HG03442 (cell line): ENCODE measurements around the gene ARFGAP1.

ENCODE experiments used
- ATAC-seq: cut with Tn5 transposase; IDR thresholded peaks from one replicate; pipeline ENCODE4 v1.9.1; 2021; ENCODE audit warnings: mild to moderate bottlenecking, moderate library complexity; ENCODE audit not compliant: unreplicated experiment

ARFGAP1 gene

GRCh38 chr20:63306673-63307537 is 34.3 kb downstream of the ARFGAP1 start:
- ATAC-seq: no peak

GRCh38 chr20:63307538-63308217 is 35.1 kb downstream of the ARFGAP1 start:
- no peak for ATAC-seq

- no peak for ATAC-seq
Observed at GRCh38 chr20:63308218-63308911, 35.8 kb downstream of the ARFGAP1 start.

DNA sequence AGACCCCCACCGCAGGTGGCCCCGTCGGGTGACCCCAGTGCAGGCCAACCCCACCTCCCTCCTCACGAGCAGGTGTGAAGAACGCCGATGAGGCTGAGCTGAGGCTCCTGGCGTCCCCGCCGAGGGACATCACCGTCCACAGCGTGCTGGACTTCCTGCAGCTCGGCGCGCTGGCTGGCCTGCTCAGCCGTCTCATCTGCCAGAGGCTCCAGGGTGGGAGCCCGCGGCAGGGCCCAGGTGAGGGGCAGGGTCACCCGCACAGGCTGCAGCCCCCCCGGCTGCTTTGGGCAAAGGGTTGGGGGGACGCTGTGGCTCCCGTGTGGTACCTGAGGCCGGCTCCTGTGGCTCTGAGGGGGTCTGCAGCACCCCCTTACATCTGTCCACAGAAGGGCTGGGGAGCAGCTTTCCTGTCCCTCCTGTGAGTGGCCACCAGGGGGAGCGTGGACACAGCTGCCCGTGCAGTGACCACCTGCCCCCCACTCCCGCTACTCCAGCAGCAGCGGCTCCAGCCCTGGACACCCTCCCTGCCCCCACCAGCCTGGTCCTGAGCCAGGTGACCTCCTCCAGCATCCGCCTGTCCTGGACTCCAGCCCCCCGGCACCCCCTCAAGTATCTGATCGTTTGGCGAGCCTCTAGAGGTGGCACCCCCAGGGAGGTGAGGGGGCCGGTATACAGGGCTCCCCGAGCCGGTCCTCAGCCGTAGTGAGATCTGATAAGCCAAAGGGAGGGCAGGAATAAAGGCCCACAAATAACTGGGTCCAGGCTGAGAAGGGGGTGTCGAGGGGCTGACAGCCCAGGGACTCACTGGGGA is 36.9 kb downstream of the ARFGAP1 start:
- ATAC-seq: no peak

DNA sequence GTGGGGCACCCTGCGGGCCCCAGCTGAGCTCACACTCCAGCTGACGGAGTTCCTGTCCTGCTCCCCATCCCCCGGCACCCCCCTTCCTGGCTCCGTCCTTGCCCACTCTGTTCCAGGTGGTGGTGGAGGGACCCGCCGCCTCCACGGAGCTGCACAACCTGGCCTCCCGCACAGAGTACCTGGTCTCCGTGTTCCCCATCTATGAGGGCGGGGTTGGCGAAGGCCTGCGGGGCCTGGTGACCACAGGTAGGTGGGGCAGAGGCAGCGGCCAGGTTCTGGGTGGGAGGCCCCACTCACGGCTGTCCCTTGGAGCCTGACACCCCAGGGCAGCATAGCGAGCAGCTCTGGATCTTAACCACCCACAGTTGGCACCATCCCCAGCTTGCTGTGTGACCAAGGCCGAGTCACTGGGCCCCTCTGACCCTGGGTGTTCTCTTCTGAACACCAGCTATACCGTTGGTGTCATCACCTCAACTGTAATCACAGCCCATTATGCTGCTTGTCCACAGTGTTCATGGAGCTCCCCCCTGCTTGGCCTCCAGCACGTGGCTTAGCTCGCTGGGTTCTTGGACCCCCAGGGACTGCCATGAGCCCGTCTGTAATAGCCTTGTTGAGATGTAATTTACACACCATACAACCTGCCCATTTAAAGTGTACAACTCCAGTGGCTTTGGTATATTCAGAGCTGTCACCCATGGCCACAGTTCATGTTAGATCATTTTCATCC is 37.8 kb downstream of the ARFGAP1 start:
- no peak for ATAC-seq

DNA sequence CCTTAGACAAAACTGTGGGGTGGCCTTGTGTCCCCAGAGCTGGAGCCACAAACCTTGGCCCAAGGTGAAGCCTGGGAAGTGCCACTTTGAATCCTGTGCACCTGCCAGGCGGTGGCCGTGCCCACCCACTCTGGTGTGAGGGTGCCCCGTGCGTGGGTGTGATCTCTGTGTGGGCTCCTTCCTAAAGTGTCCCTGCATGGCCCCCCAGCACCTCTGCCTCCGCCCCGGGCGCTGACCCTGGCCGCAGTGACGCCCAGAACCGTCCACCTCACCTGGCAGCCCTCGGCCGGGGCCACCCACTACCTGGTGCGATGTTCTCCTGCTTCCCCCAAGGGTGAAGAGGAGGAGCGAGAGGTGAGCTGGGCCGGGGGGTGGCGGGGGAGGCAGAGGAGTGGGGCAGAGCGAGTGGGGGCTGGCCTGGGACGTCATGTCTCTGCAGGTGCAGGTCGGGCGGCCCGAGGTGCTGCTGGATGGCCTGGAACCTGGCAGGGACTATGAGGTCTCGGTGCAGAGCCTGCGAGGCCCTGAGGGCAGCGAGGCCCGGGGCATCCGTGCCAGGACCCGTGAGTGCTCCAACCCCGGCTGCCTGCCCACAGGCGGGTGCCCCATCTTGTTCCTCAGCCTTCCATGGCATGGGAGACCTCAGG is 38.7 kb downstream of the ARFGAP1 start:
- ATAC-seq: no peak

- no peak for ATAC-seq
Observed at GRCh38 chr20:63311833-63312243, 39.2 kb downstream of the ARFGAP1 start.

DNA sequence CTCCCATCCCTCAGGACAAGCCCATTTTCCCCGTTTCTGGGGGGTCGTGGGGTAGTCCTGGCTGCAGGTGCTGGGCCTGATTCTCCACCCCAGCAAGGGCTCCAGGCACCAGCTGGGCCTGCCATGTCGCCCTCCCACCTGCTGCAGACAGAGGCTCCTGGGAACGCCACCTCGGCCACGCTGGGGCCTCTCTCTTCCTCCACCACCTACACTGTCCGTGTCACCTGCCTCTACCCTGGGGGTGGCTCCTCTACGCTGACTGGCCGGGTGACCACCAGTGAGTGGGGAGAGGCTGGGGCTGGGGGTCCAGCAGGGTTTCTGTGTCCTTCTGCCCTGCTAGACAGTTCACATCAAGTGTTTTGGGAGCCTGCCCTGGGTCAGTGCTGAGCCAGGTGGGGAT is 39.7 kb downstream of the ARFGAP1 start:
- no peak for ATAC-seq

- ATAC-seq: no peak
Observed at GRCh38 chr20:63312690-63313348, 40.2 kb downstream of the ARFGAP1 start.

GRCh38 chr20:63313349-63314014 is 40.9 kb downstream of the ARFGAP1 start:
- ATAC-seq: no peak

DNA sequence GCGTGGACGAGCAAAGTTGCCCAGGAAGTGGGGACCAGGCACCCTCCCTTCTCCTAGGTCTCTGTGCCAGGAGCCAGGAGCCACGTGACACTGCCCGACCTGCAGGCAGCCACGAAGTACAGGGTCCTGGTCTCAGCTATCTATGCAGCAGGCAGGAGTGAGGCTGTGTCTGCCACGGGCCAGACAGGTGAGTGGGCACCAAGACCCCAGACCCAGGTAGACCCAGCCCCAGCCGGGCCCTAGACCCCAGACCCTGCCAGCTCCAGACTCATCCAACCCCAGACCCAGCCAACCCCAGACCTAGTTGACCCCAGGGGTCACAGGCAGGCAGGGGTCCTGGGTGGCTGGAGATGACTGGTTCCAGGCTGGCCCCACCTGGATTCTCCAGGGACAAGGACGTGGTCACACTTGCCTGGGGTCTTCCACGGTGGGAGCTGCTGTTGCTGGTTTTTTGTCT is 41.4 kb downstream of the ARFGAP1 start:
- ATAC-seq: no peak

GRCh38 chr20:63314566-63315239 is 42.1 kb downstream of the ARFGAP1 start:
- ATAC-seq: no peak

- no peak for ATAC-seq
Observed at GRCh38 chr20:63315240-63315689, 42.7 kb downstream of the ARFGAP1 start.

GRCh38 chr20:63315731-63316491 is 43.3 kb downstream of the ARFGAP1 start:
- ATAC-seq: no peak

DNA sequence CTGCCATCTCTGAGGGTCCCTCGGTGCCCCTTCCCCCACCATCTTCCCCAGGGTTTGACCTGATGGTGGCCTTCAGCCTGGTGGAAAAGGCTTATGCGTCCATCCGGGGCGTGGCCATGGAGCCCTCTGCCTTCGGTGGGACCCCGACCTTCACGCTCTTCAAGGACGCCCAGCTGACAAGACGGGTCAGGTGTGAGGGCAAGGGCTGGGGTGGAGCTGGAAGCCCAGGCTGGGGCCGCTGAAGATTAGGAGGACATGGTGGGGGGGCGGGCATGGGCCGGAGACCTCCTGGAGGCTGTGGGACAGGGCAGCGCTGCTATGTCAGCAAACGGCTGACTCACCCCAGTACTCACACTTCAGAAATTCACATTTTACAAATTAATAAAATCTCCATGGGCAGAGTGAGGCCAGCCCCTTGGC is 43.9 kb downstream of the ARFGAP1 start:
- no peak for ATAC-seq

GRCh38 chr20:63317061-63317460 is 44.4 kb downstream of the ARFGAP1 start:
- no peak for ATAC-seq
